ENCODE results near the gene FBXL13.
"Not testable (repeated sequence)": the region's sequence is repeated elsewhere in the genome, so short reads cannot be mapped to it uniquely, and the experiment has no call there.

The FBXL13 gene

DNA sequence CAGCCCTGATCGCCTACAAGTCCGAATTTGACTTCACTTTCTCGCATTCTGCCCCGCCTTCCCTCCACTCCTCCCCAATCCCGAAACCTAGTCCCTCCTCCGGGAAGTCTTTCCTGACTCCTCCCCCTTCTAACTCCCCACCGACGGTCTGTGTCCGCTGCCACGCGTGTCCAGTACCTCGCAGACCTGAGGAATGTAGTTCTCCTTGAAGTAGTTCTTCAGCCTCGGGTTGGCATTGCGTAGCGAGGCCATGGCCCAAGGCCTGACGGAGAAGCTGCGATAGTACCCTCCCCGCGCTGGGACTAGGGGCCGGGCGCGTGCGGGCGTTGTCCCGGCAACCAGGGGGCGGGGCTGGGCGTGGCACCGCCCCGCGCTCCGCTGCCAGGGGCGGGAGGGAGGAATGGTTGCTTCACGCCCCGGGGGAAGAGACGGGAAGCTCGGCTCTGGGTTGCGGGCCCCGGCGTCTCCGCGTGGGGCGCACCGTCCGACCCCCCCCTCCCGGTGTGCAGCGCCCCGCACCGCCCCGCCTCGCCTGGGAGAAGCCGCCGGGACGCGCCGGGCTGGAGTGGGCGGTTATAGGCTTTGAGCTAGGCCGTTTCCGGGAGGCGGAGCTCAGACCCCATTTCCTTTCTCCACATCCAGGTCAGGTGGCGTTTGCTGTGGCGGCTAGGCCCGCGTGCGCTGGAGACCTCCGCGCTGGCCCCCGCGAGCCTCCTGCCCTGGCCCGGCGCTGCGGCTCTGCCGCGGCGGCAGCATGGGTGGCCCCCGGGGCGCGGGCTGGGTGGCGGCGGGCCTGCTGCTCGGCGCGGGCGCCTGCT, at the start of gene FBXL13, which contains the start of gene ARMC10:
Gene FBXL13 (minus strand): TSS at position 278 of the 818 bp plus-strand sequence.
Gene ARMC10 (plus strand): TSS at position 622 of the 818 bp plus-strand sequence. CDS start 133 bp downstream, at position 755.
- peak; percentile 84 for DNase-seq

GRCh38 chr7:103123529-103123928, 48.9 kb upstream of the FBXL13 start:
- no peak for DNase-seq

DNA sequence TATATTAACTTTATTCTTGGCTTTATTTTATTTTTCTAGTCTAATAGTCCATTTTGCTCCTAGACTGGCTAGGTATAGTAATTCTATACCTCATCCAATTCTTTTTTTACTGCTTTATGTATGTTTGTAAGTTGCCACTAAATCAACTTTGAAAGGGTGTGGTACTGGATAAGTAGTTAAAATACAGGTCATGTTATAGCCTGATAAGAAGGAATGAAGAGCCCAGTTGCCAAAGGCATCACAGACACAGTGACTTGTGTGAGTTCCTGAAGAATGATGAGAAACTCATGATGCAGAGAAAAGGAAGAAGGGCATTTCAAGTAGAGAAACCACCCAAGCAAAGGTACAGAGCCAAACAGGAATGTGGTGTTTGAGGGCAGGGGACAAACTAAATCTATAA, 47.0 kb upstream of the FBXL13 start:
- DNase-seq: no peak

- no peak for DNase-seq
Measured at GRCh38 chr7:103120362-103120761, 45.8 kb upstream of the FBXL13 start.

GRCh38 chr7:103119791-103120291, 45.2 kb upstream of the FBXL13 start:
- no peak for DNase-seq

DNA sequence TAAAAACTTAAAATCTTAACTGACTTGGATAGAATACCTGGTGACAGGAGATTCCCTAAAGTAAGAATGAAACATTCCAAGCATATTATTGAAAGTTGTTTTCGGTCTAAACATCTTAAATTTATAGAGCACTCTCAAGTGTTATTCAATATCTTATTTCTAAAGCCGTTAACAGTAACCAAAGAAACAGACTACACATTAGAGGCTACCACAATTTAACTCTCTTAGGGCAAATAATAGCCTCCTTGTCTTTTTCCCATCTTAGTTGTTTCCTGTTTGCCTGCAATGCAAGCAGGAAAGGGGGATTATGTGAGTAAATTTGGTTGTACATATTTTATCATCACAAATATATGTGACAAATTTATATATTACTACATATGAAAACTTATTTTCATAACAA, 42.9 kb upstream of the FBXL13 start:
- no peak for DNase-seq

DNA sequence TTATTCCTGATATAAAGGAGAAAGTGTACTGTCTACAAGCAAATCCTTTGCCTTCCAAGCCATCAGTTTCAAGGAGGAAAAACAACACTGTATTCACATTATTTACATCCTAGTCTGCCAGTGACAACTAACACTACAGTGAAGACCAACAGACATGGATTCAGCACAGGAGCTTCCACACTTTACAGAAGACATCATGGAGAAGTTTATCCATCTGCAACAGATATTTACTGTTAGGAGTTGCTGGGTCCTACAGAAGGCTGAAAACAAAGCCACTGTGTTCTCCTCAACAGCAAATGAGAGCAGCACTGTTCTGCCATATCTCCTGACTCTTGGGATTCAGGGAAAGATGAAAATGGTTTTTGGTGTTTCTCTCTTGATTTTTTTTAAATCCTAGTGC, 42.4 kb upstream of the FBXL13 start:
- no peak for DNase-seq

DNA sequence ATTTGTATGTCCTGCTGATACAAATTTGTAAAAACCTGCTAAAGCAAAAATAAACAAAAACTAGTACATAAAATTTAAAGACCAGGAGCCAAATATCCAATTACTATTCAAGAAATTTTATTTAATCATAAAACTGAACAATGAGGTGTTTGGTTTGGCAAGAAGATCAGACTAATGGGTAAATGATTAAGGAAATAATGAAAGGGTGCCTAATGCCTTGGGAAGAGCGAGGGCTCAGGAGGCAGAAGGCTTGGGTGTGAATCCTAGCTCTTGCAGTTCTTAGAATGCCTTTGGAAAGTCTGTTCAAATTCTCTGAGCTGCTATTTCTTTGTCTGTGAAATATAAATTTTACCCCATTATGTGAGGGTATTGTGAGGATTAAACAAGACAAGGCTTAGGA, 41.9 kb upstream of the FBXL13 start:
- DNase-seq: no peak

DNA sequence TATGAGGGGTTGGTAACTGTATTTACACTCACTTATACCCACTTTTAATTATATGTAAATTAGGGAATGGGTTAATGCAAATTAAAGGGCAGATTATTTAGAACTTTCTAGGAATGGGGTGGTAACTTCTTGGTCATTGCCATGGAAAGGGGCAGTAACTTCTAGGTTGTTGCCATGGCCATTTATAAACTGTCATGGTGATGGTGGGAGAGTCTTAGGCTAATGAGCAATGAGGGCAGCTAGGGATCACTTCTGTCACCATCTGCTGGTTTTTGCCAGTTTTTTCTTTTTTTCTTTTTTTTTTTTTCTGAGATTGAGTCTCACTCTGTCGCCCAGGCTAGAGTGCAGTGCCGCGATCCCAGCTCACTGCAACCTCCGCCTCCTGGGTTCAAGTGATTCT, 41.2 kb upstream of the FBXL13 start:
- no peak for DNase-seq

- DNase-seq: peak; percentile 1
Measured at GRCh38 chr7:103114576-103115008, 40.0 kb upstream of the FBXL13 start.

DNA sequence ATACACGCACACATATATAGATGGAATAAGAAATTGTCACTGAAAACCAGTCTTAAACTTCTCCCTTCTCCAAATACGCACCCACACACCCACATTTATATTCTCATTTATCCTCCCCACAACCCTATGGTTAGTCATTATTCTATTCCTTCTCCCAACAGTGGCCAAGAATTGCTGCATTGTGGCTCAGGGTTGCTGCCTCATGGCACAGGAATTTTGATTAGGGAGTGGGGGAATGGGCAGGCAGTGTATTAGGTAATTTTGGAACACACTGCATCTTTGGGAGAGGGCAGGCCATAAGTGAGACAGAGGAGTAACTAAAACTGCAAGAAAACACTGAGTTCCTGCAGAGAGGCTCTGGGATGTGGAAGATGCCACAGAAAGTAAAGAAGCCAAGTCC, 38.6 kb upstream of the FBXL13 start:
- peak; percentile 95 for DNase-seq

DNA sequence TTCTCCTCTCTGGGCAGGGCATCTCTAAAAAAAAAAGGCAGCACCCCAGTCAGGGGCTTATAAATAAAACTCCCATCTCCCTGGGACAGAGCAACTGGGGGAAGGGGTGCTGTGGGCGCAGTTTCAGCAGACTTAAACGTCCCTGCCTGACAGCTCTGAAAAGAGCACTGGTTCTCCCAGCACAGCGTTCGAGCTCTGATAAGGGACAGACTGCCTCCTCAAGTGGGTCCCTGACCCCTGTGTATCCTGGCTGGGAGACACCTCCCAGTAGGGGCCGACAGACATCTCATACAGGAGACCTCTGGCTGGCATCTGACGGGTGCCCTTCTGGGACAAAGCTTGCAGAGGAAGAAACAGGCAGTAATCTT, 32.1 kb upstream of the FBXL13 start:
- DNase-seq: not testable (repeated sequence)

- no peak for DNase-seq
Measured at GRCh38 chr7:103106005-103106702, 31.6 kb upstream of the FBXL13 start.

DNA sequence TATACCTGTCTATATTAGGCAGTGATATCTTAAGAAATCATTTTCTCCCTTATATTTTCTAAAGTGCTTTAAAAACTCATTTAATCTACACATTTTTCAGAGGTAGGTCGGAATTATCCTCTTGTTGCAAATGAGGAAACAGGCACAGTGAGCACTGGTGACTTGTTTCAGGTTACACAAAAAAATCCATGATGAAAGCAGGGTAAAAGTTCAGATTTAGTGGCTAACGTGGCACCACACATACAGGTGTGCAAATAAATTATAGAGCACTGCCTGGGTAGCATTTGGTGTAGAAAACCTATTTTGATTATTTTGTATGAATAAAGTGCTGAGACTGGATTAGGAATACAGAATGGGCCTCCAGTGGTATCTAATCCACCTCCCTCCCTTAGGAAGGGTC, 26.9 kb upstream of the FBXL13 start:
- no peak for DNase-seq

DNA sequence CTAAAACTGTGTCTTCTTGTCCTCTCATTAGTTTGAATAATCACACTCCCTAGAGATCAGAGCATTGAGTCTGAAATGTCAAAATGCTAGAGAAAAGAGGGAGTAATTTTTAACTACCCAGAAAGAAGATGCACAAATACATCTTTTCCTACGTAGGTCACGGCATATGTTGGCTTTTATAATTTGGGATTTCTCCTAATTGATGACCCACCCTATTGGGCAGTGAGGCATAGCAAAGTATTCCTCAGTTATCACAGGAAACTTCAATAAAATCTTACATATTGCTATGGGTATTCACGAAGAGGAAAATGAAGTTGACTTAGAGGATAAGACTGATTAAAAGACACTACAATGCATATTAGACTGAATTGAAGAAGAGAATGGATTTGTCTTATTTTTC, 25.8 kb upstream of the FBXL13 start:
- DNase-seq: no peak

DNA sequence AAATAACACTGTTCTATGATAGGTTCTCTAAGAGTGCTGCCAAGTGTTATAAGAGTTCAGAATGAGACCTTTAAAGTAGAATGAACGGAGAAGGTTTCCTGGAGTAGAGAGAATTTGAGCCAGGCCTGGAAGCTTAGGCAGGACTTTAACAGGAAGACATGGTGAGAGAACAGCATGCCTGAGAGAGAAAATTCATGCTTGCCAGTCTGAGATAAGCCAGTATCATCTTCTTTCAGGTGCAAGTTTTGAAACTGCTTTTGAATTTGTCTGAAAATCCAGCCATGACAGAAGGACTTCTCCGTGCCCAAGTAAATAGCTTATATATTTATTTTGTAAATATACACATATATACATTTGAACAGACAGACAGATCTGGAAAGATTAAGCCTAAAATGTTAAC, 22.4 kb upstream of the FBXL13 start:
- no peak for DNase-seq

DNA sequence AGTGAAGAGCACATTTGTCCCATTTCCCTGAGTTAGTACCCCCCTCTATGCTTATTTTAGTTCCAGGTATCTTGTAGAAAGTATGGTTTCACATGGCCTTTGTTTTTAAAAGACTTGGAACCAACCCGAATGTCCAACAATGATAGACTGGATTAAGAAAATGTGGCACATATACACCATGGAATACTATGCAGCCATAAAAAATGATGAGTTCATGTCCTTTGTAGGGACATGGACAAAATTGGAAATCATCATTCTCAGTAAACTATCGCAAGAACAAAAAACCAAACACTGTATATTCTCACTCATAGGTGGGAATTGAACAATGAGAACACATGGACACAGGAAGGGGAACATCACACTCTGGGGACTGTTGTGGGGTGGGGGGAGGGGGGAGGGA, 21.0 kb upstream of the FBXL13 start:
- DNase-seq: not testable (repeated sequence)

- DNase-seq: no peak
Measured at GRCh38 chr7:103094102-103094501, 19.5 kb upstream of the FBXL13 start.

GRCh38 chr7:103093429-103093828, 18.8 kb upstream of the FBXL13 start:
- DNase-seq: no peak

GRCh38 chr7:103092321-103092720, 17.7 kb upstream of the FBXL13 start:
- not testable (repeated sequence) for DNase-seq

DNA sequence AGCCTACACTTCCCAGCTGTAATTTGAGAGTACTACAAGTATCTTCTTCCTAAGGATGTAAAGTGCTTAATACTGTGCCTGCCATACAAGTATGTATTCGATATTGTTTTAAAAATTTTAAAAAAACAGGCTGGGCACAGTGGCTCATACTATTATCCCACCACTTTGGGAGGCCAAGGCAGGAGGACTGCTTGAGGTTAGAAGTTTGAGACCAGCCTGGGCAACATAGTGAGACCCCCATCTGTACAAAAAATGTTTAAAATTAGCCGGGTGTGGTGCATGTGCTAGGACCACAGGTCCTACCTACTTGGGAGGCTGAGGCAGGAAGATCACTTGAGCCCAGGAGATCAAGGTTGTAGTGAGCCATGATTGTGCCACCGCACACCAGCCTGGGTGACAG, 8.6 kb upstream of the FBXL13 start:
- no peak for DNase-seq

GRCh38 chr7:103082497-103082896, 7.9 kb upstream of the FBXL13 start:
- no peak for DNase-seq

GRCh38 chr7:103080923-103081322, 6.3 kb upstream of the FBXL13 start:
- DNase-seq: no peak

GRCh38 chr7:103079836-103080235, 5.2 kb upstream of the FBXL13 start:
- DNase-seq: no peak
